ENCODE data around the gene NAT14.
"Not testable (repeated sequence)": the region's sequence is repeated elsewhere in the genome, so short reads cannot be mapped to it uniquely, and the experiment has no call there.

The NAT14 gene

GRCh38 chr19:55447421-55448174 lies 37.4 kb upstream of the NAT14 start:
- H3K4me3 ChIP-seq (ENCODE audit: low read depth, low read length) = no peak overlapping the region
- TF ChIP-seq, protein P1, sequence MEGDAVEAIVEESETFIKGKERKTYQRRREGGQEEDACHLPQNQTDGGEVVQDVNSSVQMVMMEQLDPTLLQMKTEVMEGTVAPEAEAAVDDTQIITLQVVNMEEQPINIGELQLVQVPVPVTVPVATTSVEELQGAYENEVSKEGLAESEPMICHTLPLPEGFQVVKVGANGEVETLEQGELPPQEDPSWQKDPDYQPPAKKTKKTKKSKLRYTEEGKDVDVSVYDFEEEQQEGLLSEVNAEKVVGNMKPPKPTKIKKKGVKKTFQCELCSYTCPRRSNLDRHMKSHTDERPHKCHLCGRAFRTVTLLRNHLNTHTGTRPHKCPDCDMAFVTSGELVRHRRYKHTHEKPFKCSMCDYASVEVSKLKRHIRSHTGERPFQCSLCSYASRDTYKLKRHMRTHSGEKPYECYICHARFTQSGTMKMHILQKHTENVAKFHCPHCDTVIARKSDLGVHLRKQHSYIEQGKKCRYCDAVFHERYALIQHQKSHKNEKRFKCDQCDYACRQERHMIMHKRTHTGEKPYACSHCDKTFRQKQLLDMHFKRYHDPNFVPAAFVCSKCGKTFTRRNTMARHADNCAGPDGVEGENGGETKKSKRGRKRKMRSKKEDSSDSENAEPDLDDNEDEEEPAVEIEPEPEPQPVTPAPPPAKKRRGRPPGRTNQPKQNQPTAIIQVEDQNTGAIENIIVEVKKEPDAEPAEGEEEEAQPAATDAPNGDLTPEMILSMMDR (IDR thresholded peaks at IDR 0.05; ENCODE audit: borderline replicate concordance, insufficient read depth, low read depth, low read length) = no peak

GRCh38 chr19:55448175-55448490 lies 36.9 kb upstream of the NAT14 start:
- H3K4me3 ChIP-seq (ENCODE audit: low read depth, low read length) = not testable (repeated sequence)

DNA sequence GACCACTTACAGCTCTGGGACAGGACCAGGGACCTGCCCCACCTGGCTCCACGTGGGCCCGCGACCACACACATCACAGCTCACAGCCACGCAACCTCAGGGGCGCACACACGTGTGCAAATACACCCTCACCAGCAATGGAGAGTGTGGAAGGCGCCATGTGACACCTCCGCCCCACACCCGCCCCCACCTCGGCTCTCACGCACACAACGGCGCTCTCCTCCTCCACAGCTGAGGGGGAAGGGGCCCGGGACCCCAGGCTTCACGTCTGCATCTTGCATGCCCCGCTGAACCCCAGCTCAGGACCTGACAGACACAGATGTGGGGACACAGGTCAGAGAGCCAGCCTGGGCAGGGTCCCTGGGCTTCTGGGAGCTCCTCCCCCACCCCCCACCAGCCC lies 35.5 kb upstream of the NAT14 start:
- TF ChIP-seq, protein P1 (IDR thresholded peaks at IDR 0.05; ENCODE audit: borderline replicate concordance, insufficient read depth, low read depth, low read length) = no peak
- no peak overlapping the region for H3K4me3 ChIP-seq (ENCODE audit: low read depth, low read length)

- no peak overlapping the region for H3K4me3 ChIP-seq (ENCODE audit: low read depth, low read length)
- TF ChIP-seq, protein P1 (IDR thresholded peaks at IDR 0.05; ENCODE audit: borderline replicate concordance, insufficient read depth, low read depth, low read length) = no peak
Observed at GRCh38 chr19:55451163-55451964, 33.6 kb upstream of the NAT14 start.

- no peak overlapping the region for H3K4me3 ChIP-seq (ENCODE audit: low read depth, low read length)
- TF ChIP-seq, protein P1 (IDR thresholded peaks at IDR 0.05; ENCODE audit: borderline replicate concordance, insufficient read depth, low read depth, low read length) = no peak
Observed at GRCh38 chr19:55451965-55452748, 32.8 kb upstream of the NAT14 start.

DNA sequence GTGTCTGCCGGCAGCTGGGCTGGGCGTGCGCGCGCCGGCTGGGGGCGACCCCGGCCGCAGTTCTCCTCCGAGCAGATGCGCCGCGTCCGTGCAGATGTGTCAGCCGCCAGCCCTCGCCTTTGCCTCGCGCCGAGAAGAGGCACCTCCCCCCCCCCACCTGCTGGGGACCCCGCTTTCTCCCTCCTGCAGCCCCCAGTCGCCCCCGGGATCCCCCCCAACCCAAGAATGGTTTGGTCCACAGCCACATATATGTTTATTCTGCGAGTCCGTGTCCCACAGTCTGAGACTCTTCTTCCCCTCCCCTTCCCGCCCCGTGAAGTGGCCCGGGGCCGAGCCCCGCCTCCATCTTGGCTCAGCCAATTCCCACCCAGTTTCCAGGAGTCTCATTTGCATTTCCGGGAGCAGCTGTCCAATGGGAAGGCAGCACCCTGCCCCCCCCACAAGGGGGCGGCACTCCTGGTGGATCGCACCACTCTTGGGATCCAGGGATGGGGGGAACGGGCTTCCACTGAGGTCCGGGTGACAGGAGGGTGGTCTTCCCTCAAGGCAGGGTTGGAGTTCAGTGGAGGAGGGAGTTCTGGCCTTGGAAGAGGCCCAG lies 32.1 kb upstream of the NAT14 start:
- H3K4me3 ChIP-seq (ENCODE audit: low read depth, low read length) = no peak overlapping the region

More for the DNA sequence above, 32.1 kb upstream of the NAT14 start:
- TF ChIP-seq, protein P1 (IDR thresholded peaks at IDR 0.05; ENCODE audit: borderline replicate concordance, insufficient read depth, low read depth, low read length) = no peak

Measured in GM12875 (cell line).